ENCODE measurements around the gene COMMD7.
A peak's percentile ranks its signal among the peaks of the same experiment; 100 is the strongest.

Gene COMMD7

GRCh38 chr20:32761417-32761830 is 18.2 kb upstream of the COMMD7 start:
- POLR2A ChIA-PET, result no interaction called here

GRCh38 chr20:32756156-32756555 is 12.9 kb upstream of the COMMD7 start:
- POLR2A ChIA-PET, result interaction anchor here (0.6 to 1.0 kb wide), 2 partner anchors 13 to 40 kb away, joined by 3 read pairs; partner anchors contain the start of gene COMMD7

More at GRCh38 chr20:32761417-32761830, 18.2 kb upstream of the COMMD7 start:
- Histone ChIP-seq H3K4me1 (ENCODE audit: control extremely low read depth in 1 of 4, control insufficient read depth in 4 of 4, insufficient read depth in 4 of 4, low read length in 3 of 4) (peaks cover 12 to 34% (median 32%) of the 10 kb centered on the region in 4 experiments), H3K4me3 (ENCODE audit: control insufficient read depth in 1 of 7, extremely low read depth in 1 of 7, insufficient read depth in 4 of 7, low read depth in 2 of 7, low read length in 6 of 7) (peak overlapping the region; percentile 6 to 99 (median 90)), H3K36me3 (ENCODE audit: control insufficient read depth in 4 of 4, insufficient read depth in 4 of 4, low read length in 3 of 4) (peaks cover 0 to 17% (median 0%) of the 10 kb centered on the region in 4 experiments), H3K9me3 (ENCODE audit: control extremely low read depth in 1 of 5, control insufficient read depth in 4 of 5, insufficient read depth in 2 of 5, low read depth in 1 of 5, low read length in 4 of 5) (no peaks in the 10 kb centered on the region), H3K27ac (ENCODE audit: insufficient read depth in 1 of 2, low read depth in 1 of 2, low read length in 2 of 2, poor library complexity in 1 of 2, severe bottlenecking in 2 of 2) (peak overlapping the region in 1 of 2 experiments; percentile 34), H3K27me3 (replicated peaks in 2 of 5; ENCODE audit: control insufficient read depth in 4 of 5, insufficient read depth in 5 of 5, low read length in 4 of 5) (no peaks in the 10 kb centered on the region)
- DNase-seq, result no peak
- whole genome bisulfite sequencing (ENCODE audit: insufficient coverage), result 79% methylated on average over 2 of the region's 6 CpGs
- CTCF ChIA-PET, result interaction anchor here (1.8 kb wide), 2 partner anchors 14 to 29 kb away, joined by 4 to 6 read pairs; no protein-coding TSS in a partner anchor

GRCh38 chr20:32753731-32754130 is 10.5 kb upstream of the COMMD7 start:
- Histone ChIP-seq H3K9me3 (ENCODE audit: control extremely low read depth in 1 of 5, control insufficient read depth in 4 of 5, insufficient read depth in 2 of 5, low read depth in 1 of 5, low read length in 4 of 5) (no peaks in the 10 kb centered on the region), H3K4me3 (ENCODE audit: control insufficient read depth in 1 of 7, extremely low read depth in 1 of 7, insufficient read depth in 4 of 7, low read depth in 2 of 7, low read length in 6 of 7) (no peak overlapping the region), H3K36me3 (ENCODE audit: control insufficient read depth in 4 of 4, insufficient read depth in 4 of 4, low read length in 3 of 4) (no peaks in the 10 kb centered on the region), H3K4me1 (ENCODE audit: control extremely low read depth in 1 of 4, control insufficient read depth in 4 of 4, insufficient read depth in 4 of 4, low read length in 3 of 4) (peaks cover 0 to 12% (median 4%) of the 10 kb centered on the region in 4 experiments), H3K27me3 (replicated peaks in 2 of 5; ENCODE audit: control insufficient read depth in 4 of 5, insufficient read depth in 5 of 5, low read length in 4 of 5) (no peaks in the 10 kb centered on the region), H3K27ac (ENCODE audit: insufficient read depth in 1 of 2, low read depth in 1 of 2, low read length in 2 of 2, poor library complexity in 1 of 2, severe bottlenecking in 2 of 2) (no peak overlapping the region)
- ChIA-PET POLR2A (no interaction called here), CTCF (interaction anchor here (1.4 to 1.6 kb wide), 2 partner anchors 23 to 25 kb away, joined by 3 read pairs; no protein-coding TSS in a partner anchor)
- DNase-seq, result no peak
- 90% methylated on average over 4 of the region's 4 CpGs for WGBS (ENCODE audit: insufficient coverage)

More at GRCh38 chr20:32756156-32756555, 12.9 kb upstream of the COMMD7 start:
- Histone ChIP-seq H3K4me3 (ENCODE audit: control insufficient read depth in 1 of 7, extremely low read depth in 1 of 7, insufficient read depth in 4 of 7, low read depth in 2 of 7, low read length in 6 of 7) (no peak overlapping the region), H3K27me3 (replicated peaks in 2 of 5; ENCODE audit: control insufficient read depth in 4 of 5, insufficient read depth in 5 of 5, low read length in 4 of 5) (no peaks in the 10 kb centered on the region), H3K27ac (ENCODE audit: insufficient read depth in 1 of 2, low read depth in 1 of 2, low read length in 2 of 2, poor library complexity in 1 of 2, severe bottlenecking in 2 of 2) (no peak overlapping the region), H3K36me3 (ENCODE audit: control insufficient read depth in 4 of 4, insufficient read depth in 4 of 4, low read length in 3 of 4) (no peaks in the 10 kb centered on the region), H3K4me1 (ENCODE audit: control extremely low read depth in 1 of 4, control insufficient read depth in 4 of 4, insufficient read depth in 4 of 4, low read length in 3 of 4) (peaks cover 0 to 7% (median 1%) of the 10 kb centered on the region in 4 experiments), H3K9me3 (ENCODE audit: control extremely low read depth in 1 of 5, control insufficient read depth in 4 of 5, insufficient read depth in 2 of 5, low read depth in 1 of 5, low read length in 4 of 5) (no peaks in the 10 kb centered on the region)
- CTCF ChIA-PET, result interaction anchor here (1.6 kb wide), 1 partner anchor 22 kb away, joined by 5 read pairs; no protein-coding TSS in a partner anchor
- no peak for DNase-seq
- 60% methylated on average over 1 of the region's 5 CpGs for WGBS (ENCODE audit: insufficient coverage)

GRCh38 chr20:32752458-32753250 is 9.4 kb upstream of the COMMD7 start:
- CTCF ChIA-PET, result interaction anchor here (1.4 to 1.6 kb wide), 2 partner anchors 24 to 26 kb away, joined by 3 read pairs; no protein-coding TSS in a partner anchor

GRCh38 chr20:32751702-32752457 is 8.6 kb upstream of the COMMD7 start:
- H3K4me1 ChIP-seq (ENCODE audit: control extremely low read depth in 1 of 4, control insufficient read depth in 4 of 4, insufficient read depth in 4 of 4, low read length in 3 of 4), result peaks cover 0 to 12% (median 6%) of the 10 kb centered on the region in 4 experiments
- H3K27me3 ChIP-seq (replicated peaks in 2 of 5; ENCODE audit: control insufficient read depth in 4 of 5, insufficient read depth in 5 of 5, low read length in 4 of 5), result no peaks in the 10 kb centered on the region
- H3K9me3 ChIP-seq (ENCODE audit: control extremely low read depth in 1 of 5, control insufficient read depth in 4 of 5, insufficient read depth in 2 of 5, low read depth in 1 of 5, low read length in 4 of 5), result no peaks in the 10 kb centered on the region
- no peak overlapping the region for H3K4me3 ChIP-seq (ENCODE audit: control insufficient read depth in 1 of 7, extremely low read depth in 1 of 7, insufficient read depth in 4 of 7, low read depth in 2 of 7, low read length in 6 of 7)
- no peaks in the 10 kb centered on the region for H3K36me3 ChIP-seq (ENCODE audit: control insufficient read depth in 4 of 4, insufficient read depth in 4 of 4, low read length in 3 of 4)
- ChIA-PET CTCF (interaction anchor here (1.6 kb wide), 1 partner anchor 25 kb away, joined by 3 read pairs; no protein-coding TSS in a partner anchor), POLR2A (no interaction called here)
- H3K27ac ChIP-seq (ENCODE audit: insufficient read depth in 1 of 2, low read depth in 1 of 2, low read length in 2 of 2, poor library complexity in 1 of 2, severe bottlenecking in 2 of 2), result no peak overlapping the region
- no peak for DNase-seq
- WGBS (ENCODE audit: insufficient coverage), result 98% methylated on average over 5 of the region's 6 CpGs

More at GRCh38 chr20:32752458-32753250, 9.4 kb upstream of the COMMD7 start:
- Histone ChIP-seq H3K27me3 (replicated peaks in 2 of 5; ENCODE audit: control insufficient read depth in 4 of 5, insufficient read depth in 5 of 5, low read length in 4 of 5) (no peaks in the 10 kb centered on the region), H3K27ac (ENCODE audit: insufficient read depth in 1 of 2, low read depth in 1 of 2, low read length in 2 of 2, poor library complexity in 1 of 2, severe bottlenecking in 2 of 2) (no peak overlapping the region), H3K36me3 (ENCODE audit: control insufficient read depth in 4 of 4, insufficient read depth in 4 of 4, low read length in 3 of 4) (no peaks in the 10 kb centered on the region), H3K4me3 (ENCODE audit: control insufficient read depth in 1 of 7, extremely low read depth in 1 of 7, insufficient read depth in 4 of 7, low read depth in 2 of 7, low read length in 6 of 7) (no peak overlapping the region), H3K9me3 (ENCODE audit: control extremely low read depth in 1 of 5, control insufficient read depth in 4 of 5, insufficient read depth in 2 of 5, low read depth in 1 of 5, low read length in 4 of 5) (no peaks in the 10 kb centered on the region), H3K4me1 (ENCODE audit: control extremely low read depth in 1 of 4, control insufficient read depth in 4 of 4, insufficient read depth in 4 of 4, low read length in 3 of 4) (peaks cover 0 to 12% (median 4%) of the 10 kb centered on the region in 4 experiments)
- POLR2A ChIA-PET, result no interaction called here
- 55% methylated on average over 5 of the region's 10 CpGs for WGBS (ENCODE audit: insufficient coverage)
- peak in 1 of 3 donors; percentile 47 for DNase-seq

GRCh38 chr20:32751293-32751692 is 8.0 kb upstream of the COMMD7 start:
- peaks cover 0 to 18% (median 12%) of the 10 kb centered on the region in 4 experiments for H3K4me1 ChIP-seq (ENCODE audit: control extremely low read depth in 1 of 4, control insufficient read depth in 4 of 4, insufficient read depth in 4 of 4, low read length in 3 of 4)
- DNase-seq, result no peak
- H3K36me3 ChIP-seq (ENCODE audit: control insufficient read depth in 4 of 4, insufficient read depth in 4 of 4, low read length in 3 of 4), result no peaks in the 10 kb centered on the region
- ChIA-PET POLR2A (no interaction called here), CTCF (no interaction called here)
- H3K4me3 ChIP-seq (ENCODE audit: control insufficient read depth in 1 of 7, extremely low read depth in 1 of 7, insufficient read depth in 4 of 7, low read depth in 2 of 7, low read length in 6 of 7), result no peak overlapping the region
- H3K27ac ChIP-seq (ENCODE audit: insufficient read depth in 1 of 2, low read depth in 1 of 2, low read length in 2 of 2, poor library complexity in 1 of 2, severe bottlenecking in 2 of 2), result no peak overlapping the region
- no peaks in the 10 kb centered on the region for H3K27me3 ChIP-seq (replicated peaks in 2 of 5; ENCODE audit: control insufficient read depth in 4 of 5, insufficient read depth in 5 of 5, low read length in 4 of 5)
- H3K9me3 ChIP-seq (ENCODE audit: control extremely low read depth in 1 of 5, control insufficient read depth in 4 of 5, insufficient read depth in 2 of 5, low read depth in 1 of 5, low read length in 4 of 5), result no peaks in the 10 kb centered on the region

Data from common myeloid progenitor, CD34-positive (primary cell).